HG03378 (cell line): Measurements from ENCODE around the gene PARVA.

ENCODE experiments used
- ATAC-seq: cut with Tn5 transposase; IDR thresholded peaks from one replicate; pipeline ENCODE4 v1.9.1; 2021; ENCODE audit warnings: mild to moderate bottlenecking, moderate library complexity; ENCODE audit not compliant: unreplicated experiment

The PARVA gene

DNA sequence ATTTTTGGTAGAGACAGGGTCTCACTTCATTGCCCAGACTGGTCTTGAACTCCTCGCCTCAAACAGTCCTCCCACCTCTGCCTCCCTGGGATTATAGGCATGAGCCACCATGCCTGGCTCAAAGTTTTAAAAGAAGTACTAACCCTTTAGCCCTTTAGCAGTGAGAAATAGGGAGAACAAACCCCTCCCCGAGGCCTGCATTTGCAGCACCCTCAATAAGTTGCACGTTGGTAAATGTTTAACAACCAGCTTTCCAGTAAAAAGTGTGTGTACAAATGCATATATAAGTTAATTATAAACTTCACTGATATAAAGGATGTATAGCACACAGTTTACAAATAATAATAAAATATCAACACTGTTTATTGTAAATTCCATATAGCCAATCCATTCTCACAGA lies 51.8 kb downstream of the PARVA start:
- ATAC-seq, result no peak

DNA sequence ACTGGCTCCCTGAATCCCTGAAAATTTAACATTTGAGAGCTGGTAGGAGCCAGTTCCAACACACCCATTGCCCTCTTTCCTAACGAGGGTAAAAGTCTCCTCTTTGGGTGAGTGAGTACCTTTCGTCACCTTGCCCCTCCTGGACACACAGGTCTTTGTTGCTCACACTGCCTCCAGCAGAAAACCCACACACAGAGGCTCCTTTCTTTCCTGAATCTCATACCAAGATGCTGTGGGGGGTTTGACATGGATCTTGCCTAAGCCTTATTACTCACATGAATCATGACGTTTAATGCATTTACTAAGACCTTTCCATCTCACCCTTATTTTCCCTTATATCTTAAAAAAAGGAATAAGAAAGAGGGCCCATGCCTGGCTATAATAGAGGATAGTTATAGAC lies 53.0 kb downstream of the PARVA start:
- ATAC-seq, result no peak

DNA sequence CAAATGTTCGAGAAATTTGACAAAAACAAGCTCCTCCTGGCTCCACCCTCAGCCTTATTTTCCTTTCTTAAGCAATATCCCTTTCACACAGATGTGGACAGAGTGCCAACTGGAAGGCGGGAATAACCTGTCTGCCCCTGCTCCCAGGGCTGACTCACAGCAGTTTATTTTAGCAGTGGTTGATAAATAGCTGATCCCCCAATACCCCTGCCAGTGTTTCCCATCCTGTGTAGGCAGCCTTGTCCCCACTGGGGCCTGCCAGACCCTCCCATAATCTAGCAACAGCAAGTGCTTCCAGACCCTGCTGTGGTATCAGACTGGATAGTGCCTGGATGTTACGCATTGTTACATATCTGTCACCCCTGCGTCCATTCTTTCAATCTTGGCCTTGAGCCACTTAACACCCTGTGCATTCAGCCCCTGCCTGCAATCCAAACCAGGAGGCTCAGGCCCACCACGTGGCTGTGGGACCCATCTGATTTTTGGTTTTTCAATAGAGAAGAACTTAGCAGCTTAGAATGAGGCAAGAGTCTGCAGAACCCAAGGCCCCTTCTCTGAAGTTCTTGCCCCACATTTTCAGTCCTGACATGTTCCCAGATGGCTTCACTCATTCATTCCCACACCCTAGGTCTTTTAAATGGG lies 53.7 kb downstream of the PARVA start:
- no peak for ATAC-seq

DNA sequence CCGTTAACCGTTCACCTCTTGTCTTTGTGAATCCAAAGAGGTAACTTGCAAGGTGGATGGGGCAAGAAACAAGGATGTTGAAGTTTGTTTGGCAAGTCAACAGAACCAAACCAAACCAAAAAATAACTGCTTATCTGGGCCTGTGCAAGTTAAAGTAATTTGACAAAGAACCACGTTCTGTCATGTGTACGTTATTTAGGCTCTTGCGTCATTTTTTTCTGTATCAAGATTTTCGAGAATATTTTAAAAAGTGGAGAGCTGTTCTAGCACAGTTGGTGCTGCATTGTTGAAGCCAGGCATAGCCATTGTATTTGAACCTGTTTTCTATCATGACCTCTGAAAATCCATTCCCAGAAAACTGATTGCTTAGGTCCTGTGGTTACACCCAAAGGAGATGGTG lies 55.1 kb downstream of the PARVA start:
- no peak for ATAC-seq

DNA sequence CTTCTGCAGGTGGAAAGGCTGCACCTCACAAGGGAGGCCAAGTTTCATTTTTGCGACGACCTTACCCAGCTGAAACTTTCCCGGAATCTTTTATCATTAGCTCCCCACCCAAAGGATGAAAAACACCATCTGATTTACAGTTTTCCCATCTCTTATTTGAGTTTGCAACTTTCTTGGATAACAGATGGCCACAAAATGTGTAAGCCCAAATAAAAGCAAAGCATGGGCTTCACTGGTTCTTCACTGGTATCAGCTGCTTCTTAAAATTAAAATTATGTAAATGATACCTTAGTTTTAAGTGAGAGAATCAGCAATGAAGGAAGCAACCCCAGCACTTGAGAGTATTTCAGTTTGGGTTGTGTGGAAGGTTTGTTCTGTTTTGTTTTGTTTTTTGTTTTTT lies 55.8 kb downstream of the PARVA start:
- no peak for ATAC-seq

DNA sequence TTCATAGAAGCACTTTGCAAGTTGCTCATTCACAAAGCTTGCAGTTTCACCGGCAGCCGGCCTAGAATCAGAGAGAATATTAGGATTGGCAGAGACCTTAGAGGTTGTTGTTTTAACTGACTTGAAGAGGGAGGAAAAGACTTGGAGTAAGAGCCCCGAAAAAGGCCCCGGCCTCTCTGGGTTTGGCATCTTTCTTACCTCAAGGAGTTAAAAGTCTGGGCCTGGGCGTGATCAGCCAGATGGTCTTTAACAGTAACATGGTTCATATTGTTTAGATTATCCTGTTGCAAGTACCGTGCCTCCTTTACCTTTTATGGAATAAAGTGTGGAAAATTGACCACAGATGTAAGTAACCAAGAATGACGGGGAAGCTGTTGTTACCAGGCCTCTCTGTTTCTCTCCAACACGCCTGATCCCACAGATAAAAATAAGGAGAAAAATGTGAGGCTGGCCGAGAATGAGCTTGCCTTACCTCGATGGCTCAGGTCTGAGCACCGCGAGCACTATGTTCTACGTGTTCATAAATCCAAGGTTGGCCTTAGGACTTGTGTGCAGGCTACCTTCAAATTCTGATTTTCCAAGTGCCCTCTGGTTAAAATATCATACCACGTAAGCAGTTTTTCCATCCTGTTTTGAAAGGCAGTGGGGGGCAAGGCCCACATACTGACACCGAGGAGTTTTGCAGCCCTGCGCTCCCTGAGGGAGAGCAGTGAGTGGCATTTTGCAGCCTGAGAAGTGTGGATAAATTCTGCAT lies 56.4 kb downstream of the PARVA start:
- ATAC-seq, result no peak

DNA sequence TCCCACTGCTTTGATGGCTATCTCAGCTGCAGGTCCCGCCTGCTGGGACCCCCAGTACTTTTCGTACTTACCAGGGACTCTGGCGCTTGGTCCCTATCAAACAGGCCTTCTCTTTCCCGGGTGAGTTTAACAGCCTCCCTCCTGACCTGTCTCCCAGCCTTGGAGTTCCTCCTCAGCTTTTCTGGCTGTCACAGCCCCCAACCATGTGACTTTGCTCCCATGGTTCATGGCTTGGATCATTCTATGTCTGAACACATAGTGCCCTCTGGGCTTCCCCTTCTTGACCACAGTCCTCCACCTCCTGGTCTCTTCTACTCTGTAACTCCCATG lies 56.9 kb downstream of the PARVA start:
- ATAC-seq, result no peak

DNA sequence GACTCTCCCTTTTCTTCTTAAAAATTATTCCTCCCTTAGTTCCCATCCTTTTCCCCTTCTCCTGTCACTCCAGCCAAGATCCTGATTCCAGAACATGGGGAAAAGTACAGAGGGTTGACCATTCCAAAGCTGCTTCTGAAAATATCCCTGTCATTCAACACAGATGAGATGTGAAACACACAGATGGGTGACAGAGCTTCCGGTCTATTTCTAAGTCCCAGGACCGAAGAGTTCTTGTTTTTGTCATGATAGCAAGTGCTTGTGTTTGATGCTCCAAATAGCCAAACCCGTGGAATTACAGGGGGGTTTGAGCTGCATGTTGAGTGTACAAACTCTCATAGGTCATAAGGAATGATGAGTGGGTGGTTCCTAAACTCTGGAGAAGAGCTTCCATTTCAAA lies 57.9 kb downstream of the PARVA start:
- no peak for ATAC-seq

DNA sequence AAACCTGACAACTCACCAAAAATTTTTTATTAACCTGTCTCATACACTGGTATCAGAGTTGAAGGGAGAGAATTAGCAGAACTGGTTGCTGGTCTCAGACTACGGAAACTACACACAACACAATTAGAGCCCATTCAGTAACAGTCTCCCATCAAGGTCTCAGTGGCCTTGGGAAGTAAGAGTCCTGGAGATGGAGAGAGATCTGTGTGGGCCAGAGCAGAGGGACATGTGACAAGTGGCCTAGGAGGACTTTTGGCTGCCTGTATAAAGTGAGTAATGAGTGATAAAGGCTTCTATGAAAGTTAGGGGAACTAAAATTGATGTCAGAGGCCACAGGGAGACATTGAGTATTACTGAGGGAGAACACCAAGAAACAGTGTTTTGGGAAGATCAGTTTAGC lies 58.9 kb downstream of the PARVA start:
- ATAC-seq, result no peak

DNA sequence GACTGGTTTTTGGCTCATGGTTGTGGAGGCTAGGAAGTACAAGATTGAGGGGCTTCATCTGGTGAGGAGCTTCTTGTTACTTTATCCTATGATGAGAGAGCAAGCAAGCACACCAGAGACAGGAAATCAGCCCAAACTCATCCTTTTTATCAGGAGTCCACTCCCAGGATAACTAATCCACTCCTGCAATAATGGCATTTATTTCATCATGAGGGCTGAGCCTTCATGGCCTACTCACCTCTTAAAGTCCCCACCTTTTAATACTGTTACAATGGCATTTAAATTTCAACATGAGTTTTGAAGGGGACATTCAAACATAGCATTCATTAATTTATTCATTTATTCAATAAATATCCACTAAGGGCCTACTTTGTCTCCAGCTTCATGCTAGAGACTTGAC lies 60.9 kb downstream of the PARVA start:
- no peak for ATAC-seq

DNA sequence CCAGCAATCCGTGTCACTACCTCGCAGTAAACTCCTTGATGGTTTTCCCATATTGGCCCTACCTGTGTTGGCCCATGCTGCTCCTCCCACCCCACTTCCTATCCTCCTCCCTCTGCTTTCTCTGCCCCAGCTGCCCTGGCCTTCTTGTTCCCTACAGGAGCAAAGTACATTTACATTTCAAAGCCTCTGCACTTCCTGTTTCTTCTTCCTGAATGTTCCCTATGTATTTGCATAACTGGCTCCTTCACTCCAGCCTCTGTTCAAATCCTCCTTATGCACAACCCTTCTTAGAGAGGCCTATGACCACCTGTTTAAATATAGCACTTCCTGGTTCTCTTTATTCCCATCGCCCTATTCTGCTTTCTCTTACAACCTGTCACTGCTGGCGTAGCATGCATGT lies 62.2 kb downstream of the PARVA start:
- ATAC-seq, result no peak

DNA sequence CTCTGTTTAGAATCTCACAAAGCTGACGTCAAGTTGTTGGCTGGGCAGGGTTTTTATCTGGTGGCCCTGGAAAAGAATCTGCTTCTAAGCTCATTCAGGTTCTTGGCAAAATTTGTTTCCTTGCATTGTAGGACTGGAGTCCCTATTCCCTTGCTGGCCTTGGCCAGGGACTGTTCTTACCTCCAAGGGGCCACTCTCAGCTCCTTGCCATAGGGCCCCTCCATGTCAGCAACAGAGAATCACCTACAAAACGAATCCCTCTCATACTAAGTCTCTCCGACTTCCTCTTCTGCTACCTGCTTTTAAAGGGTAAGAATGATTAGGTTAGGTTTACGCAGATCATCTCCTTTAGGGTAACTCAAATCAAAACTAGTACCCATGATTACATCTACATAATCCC lies 63.2 kb downstream of the PARVA start:
- no peak for ATAC-seq

DNA sequence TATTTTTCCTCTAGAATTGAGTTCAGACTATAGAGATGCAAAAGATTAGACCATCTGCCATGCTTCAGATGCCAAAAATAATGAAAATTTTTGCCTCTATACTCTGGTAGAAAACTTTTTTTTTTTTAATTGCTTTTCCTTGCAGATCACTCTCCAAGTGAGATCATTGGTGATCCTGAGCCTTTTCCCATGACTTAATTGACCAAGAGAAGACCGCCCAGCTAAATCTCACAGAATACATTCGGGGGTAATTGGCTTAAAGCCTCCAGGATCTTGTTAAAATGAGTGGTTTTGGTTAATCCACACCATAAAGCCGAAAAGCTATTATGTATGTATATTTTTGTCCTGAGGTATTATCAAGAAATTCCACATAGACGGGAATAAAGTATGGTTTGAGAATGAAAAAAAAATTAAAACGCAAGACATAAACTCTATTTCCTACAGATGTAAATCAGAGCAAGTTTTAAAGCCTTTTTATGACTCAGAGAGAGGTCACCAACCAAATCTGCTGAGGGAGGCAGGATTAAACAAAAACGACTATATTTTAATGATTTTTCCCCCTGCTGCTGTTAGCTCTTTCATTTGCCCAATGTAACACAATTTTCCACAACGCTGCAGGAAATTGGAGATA lies 64.0 kb downstream of the PARVA start:
- no peak for ATAC-seq

DNA sequence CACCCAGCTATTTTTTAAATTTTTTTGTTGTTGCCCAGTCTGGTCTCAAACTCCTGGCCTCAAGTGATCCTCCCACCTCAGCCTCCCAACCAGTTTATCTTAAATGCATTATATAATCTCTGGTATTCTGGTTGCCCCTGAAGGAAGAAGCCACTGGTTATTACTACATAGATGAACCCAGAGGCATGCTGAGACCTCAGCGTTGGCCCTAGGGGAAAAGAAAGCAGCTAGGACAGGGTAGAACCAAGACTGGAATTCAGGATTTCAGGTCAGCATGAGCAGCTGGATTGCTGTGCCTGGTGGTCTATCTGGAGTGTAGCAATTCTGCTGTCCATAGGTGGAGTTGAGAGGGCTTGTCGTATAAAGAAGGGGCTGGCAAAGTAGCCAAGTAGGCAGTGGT lies 67.2 kb downstream of the PARVA start:
- ATAC-seq, result no peak

DNA sequence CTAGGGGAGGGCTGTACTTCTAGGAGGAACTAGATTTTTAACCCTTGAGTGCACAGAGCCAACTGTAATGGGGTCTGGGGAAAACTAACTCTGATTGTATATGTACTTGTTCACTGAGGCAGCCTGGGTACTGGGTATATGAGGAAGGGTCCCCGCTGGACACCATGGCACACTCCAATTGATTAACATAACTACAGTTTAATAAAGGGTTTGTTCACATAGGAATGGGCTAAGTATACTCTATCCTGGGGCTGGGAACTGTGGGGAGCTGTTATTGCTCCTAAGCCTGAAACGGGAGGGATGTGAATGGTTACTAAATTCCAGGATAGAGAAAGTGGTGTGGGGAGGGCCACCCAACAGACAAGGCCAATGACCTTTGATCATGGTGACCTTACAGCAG lies 67.6 kb downstream of the PARVA start:
- ATAC-seq, result no peak

DNA sequence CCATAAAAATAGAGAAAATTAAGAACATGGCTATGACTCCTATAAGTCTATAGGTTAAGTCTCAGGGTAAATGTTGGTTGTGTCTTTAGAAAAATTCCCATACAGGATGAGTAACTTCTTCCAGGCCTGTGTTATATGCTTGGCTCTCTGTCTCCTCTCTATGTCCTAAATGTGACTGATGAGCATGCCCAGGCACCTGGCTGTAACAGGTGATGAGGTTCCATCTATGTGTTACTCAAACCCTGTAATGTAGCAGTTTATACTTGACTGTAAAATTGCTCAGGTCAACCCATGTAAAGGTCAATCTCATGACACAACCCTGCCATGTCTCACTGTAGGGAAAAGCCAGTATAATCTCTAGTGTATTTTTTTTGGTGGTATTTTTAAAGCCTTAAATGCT lies 69.5 kb downstream of the PARVA start:
- ATAC-seq, result no peak

DNA sequence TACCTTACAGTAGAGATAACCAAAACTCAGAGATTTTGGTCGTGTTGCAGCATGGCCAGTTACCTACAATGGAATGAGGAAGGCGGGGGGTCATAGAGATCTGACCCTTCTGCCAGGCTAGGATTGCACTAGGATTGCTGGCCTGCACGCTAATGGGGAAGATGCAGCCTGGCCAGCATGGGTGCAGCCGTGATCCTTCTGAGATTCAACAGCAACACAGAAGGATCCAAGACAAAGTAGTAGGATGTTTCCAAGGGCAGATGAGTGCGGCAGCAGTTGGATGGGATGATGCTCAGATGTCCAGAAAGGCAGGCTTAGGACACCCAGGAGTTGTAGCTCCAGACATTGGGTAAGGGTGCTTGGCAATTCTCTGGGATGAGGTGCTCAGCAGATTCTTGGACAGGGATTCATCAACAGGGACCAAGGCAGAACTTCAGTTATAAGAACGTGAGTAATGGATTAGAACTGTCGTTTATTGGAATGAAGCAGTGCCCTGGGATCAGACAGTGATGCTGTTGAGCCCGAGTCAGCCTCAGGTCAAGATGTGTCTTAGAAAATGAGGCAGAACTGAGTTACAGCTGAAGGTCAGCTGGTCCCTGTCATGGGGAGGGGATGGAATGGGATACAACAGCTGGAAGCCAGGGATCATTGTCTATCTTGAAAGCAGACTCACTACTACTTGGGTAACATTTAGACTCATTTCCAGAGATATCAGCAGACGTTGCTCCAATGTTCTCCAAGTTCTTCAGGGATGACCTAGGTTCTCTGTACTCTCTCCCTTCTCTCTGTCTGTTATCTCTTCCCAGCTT lies 71.0 kb downstream of the PARVA start:
- no peak for ATAC-seq

DNA sequence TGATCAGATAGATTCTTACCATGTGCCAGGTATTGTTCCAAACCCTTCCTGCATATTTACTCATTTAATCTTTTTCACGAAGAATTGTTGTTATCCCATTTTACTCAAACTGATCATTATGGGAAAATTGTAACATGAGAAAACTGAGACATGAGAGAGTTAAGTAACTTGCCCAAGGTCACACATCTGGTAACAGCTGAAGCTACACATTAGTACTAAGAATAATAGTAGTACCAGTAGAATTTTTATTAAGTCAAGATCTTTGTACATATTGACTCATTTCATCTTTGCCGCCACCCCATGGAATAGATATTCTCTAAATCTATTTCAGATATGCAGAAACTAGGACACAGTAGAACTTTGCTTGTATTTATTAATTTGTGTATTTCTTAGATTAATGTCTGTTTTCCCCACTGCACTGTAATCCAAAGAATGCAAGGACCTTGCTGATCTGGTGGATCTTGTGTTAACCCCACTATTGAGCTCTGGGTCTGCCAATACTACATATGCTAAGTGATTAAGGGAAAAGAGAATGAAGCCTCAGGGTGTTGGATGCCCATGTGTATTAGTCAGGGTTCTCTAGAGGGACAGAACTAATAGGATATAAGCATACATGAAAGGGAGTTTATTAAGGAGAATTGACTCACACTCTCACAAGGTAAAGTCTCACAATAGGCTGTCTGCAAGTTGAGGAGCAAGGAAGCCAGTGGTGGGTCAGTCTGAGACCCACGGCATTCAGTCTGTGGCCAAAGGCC lies 72.8 kb downstream of the PARVA start:
- ATAC-seq, result no peak

DNA sequence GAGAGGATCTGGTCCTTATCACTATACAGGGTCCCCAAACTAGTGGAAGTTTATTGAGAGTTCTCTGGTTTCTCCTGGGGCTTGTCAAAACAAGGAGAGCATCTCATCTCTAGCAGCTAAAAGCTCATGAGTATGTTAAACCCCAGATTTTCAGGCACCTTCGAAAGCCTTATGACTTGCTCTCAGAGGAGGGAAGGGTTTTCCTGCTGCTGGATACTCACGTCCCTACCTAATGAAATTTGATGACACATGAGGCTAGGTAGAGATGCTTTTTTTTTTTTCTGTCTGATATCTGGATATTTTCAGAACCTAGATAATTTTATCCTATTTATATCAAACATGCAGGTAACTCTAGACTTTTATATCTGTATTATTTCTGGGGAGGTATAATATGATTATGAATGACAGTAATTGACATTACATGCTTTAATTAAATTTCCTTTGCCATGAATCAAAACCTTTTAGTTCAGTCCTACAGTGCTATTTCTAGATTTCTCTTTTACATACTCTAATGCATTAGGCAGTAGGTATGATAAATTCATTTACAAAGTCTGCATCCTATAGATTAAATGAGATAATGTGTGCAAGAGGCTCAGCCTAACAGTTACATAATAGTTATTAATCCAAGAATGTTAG lies 73.9 kb downstream of the PARVA start:
- ATAC-seq, result no peak

DNA sequence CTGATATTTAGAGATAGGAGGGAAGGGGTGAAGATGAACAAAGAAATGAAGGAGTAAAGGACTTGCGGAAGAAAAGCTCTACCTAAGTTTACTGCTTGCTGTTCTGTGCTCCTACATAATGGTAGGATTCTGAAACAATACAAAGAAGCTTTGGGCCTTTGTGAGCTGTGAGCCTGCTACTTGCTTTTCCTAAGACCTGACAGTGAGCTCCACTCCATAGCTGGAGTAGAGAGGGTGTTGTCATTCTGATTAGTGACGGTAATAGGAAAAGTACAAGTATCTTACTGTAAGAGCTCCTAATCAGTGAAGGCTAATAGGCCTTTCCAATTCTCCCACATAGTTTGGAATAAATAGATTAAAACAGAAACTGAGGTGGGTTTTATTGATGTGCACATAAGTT lies 75.9 kb downstream of the PARVA start:
- no peak for ATAC-seq

DNA sequence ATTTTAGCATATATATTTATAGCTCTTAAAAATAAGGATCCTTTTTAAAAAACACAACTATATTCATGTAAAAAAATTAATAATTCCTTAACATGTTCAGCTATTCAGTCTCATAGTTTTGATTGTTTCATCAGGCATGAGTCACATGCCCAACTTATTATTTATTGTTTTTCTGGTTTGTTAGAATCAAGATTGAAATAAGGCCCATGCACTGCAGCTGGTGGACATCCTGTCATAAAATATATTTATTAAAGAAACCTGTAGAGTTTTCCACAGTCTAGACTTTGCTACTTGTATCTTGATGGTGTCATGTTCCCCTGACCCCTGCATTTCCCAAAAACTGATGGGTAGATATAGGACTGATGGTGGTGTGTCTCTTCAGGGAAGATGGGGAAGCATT lies 77.4 kb downstream of the PARVA start:
- ATAC-seq, result no peak
